ENCODE data around the gene ATP5PO. TPM values are rescaled to one million over a fixed set of nuclear protein-coding genes. Genes with fewer than 3 reads are reported as not detected.

Gene ATP5PO
- total and polyA plus RNA-seq, 2 of the 8 experiments (the other 6 are each of a cell fraction or from before 2014, with no cell fraction given): 251 to 267 TPM

DNA sequence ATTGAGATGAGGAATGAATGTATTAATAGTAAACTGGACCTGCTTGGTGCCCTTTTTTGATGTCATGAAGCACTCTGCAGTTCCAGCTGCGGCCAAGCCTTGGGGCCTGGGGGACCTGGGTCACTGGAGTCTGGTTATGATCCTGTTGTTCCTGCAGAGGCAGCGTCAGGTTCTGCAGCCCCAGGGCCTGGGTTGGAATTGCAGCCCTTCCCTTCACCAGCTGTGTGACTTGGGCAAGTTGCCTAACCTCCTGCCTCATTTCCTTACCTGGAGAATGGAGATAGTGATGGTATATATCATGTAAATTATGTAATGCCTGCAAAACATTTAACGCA is 9.1 kb upstream of the ATP5PO start (continued):
- TF ChIP-seq ZNF274 (IDR thresholded peaks at IDR 0.05; ENCODE audit: borderline replicate concordance, extremely low read depth, low read length) (no peak), BCL11A (IDR thresholded peaks at IDR 0.05; ENCODE audit: low read depth in 2 of 2, low read length in 2 of 2) (no peak), SIRT6 (IDR thresholded peaks at IDR 0.05; ENCODE audit: low read length) (no peak), HDAC2 (IDR thresholded peaks at IDR 0.05; ENCODE audit: borderline replicate concordance in 1 of 2, low read depth in 2 of 2, low read length in 2 of 2) (no peak), KDM5A (IDR thresholded peaks at IDR 0.05; ENCODE audit: low read length) (no peak), YY1 (IDR thresholded peaks at IDR 0.05; ENCODE audit: low read depth, low read length) (no peak), CEBPB (IDR thresholded peaks at IDR 0.05; ENCODE audit: low read depth, low read length) (no peak)
- TF ChIP-seq, protein P1, sequence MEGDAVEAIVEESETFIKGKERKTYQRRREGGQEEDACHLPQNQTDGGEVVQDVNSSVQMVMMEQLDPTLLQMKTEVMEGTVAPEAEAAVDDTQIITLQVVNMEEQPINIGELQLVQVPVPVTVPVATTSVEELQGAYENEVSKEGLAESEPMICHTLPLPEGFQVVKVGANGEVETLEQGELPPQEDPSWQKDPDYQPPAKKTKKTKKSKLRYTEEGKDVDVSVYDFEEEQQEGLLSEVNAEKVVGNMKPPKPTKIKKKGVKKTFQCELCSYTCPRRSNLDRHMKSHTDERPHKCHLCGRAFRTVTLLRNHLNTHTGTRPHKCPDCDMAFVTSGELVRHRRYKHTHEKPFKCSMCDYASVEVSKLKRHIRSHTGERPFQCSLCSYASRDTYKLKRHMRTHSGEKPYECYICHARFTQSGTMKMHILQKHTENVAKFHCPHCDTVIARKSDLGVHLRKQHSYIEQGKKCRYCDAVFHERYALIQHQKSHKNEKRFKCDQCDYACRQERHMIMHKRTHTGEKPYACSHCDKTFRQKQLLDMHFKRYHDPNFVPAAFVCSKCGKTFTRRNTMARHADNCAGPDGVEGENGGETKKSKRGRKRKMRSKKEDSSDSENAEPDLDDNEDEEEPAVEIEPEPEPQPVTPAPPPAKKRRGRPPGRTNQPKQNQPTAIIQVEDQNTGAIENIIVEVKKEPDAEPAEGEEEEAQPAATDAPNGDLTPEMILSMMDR (IDR thresholded peaks at IDR 0.05; ENCODE audit: control extremely low read depth in 1 of 3, insufficient read depth in 1 of 3, low read depth in 1 of 3, low read length in 3 of 3): no peak
